Panc1 (cell line): ENCODE measurements around the gene AGAP1. TPM values are rescaled to one million over a fixed set of nuclear protein-coding genes. Genes with fewer than 3 reads are reported as not detected.

ENCODE experiments used
- ATAC-seq: fragments of 200-7000 bp; cut with Tn5 transposase; 2 replicates; pipeline ENCODE4 v1.9.1; 2020; ENCODE audit warnings: mild to moderate bottlenecking, moderate library complexity
- BruUV-seq: library from RNA; stranded (reverse); fragments of 400-500 nt; replicated peaks from 2 replicates; lab custom pipeline; 2021; lab: Mats Ljungman, UMichigan
- CTCF ChIA-PET: fragments of 300-600 bp; sonication (Branson Sonifier 250); formaldehyde crosslinking; loops from one replicate; lab custom pipeline; 2022; ENCODE audit warnings: antibody characterized with exemption; lab: Charles Lee
- POLR2A ChIA-PET: fragments of 300-600 bp; sonication (Branson Sonifier 250); formaldehyde crosslinking; loops from one replicate; lab custom pipeline; 2022; ENCODE audit warnings: antibody characterized with exemption; lab: Charles Lee
- DNase-seq: peaks from one replicate; pipeline ENCODE4 v3.0.0-alpha.2; 2010; ENCODE audit warnings: low read depth, low spot score
- H3K27ac ChIP-seq: 2 replicates; pipeline ENCODE4 v1.5.1; 2011; ENCODE audit warnings: mild to moderate bottlenecking, low read length, inconsistent platforms
- H3K27me3 ChIP-seq: fragments of 200-500 bp; sonication (Bioruptor generic); 2 replicates; pipeline ENCODE4 v1.6.0; 2014; ENCODE audit warnings: low read length, inconsistent platforms; ENCODE audit not compliant: control insufficient read depth, insufficient read depth
- H3K36me3 ChIP-seq: fragments of 200-500 bp; sonication (Bioruptor generic); 2 replicates; pipeline ENCODE4 v1.5.1; 2014; ENCODE audit warnings: inconsistent platforms, mild to moderate bottlenecking, low read length, moderate library complexity; ENCODE audit not compliant: control insufficient read depth, insufficient read depth
- H3K4me1 ChIP-seq: 2 replicates; pipeline ENCODE4 v1.5.1; 2011; ENCODE audit warnings: inconsistent platforms, mild to moderate bottlenecking, low read length, moderate library complexity; ENCODE audit not compliant: control insufficient read depth, insufficient read depth
- H3K4me3 ChIP-seq, 2 experiments: 2 replicates each; pipeline ENCODE4 v1.5.1; 2011 to 2012; ENCODE audit warnings: low read depth in 2 of 2, low read length in 2 of 2, mild to moderate bottlenecking in 2 of 2, inconsistent platforms in 1 of 2, moderate library complexity in 1 of 2
- H3K9me3 ChIP-seq: fragments of 200-500 bp; sonication (Bioruptor generic); 2 replicates; pipeline ENCODE4 v1.5.1; 2014; ENCODE audit warnings: low read depth, mild to moderate bottlenecking, inconsistent platforms, low read length, moderate library complexity; ENCODE audit not compliant: control insufficient read depth, insufficient read depth
- CTCF ChIP-seq: fragments of 450-650 bp; IDR thresholded peaks from 2 replicates; pipeline ENCODE4 v1.5.1; 2017; ENCODE audit warnings: mild to moderate bottlenecking
- POLR2AphosphoS5 ChIP-seq: IDR thresholded peaks from 2 replicates; pipeline ENCODE4 v1.6.1; 2012; ENCODE audit warnings: mild to moderate bottlenecking, low read depth, low read length, moderate library complexity
- REST ChIP-seq, 2 experiments: IDR thresholded peaks; 2 replicates each; pipeline ENCODE4 v1.6.1; 2011 to 2012; ENCODE audit warnings: low read depth in 2 of 2, control low read depth in 1 of 2, low read length in 1 of 2, mild to moderate bottlenecking in 1 of 2, moderate library complexity in 1 of 2; ENCODE audit not compliant: insufficient read depth in 1 of 2
- SIN3A ChIP-seq: IDR thresholded peaks from 2 replicates; pipeline ENCODE4 v1.6.1; 2012; ENCODE audit warnings: low read depth, mild to moderate bottlenecking, low read length, moderate library complexity, borderline replicate concordance; ENCODE audit not compliant: insufficient read depth
- TCF7L2 ChIP-seq: IDR thresholded peaks from 2 replicates; pipeline ENCODE4 v1.6.1; 2011; ENCODE audit warnings: mild to moderate bottlenecking, low read depth, low read length, inconsistent platforms
- in situ Hi-C: cut with HindIII; loops from 2 replicates; pipeline ENCODE4 v1.10.0; 2016; ENCODE audit warnings: low sequenced_read_pairs, low pct_unique_long_range_greater_than_20kb
- intact Hi-C: fragments of 100-400 bp; cut with micrococcal nuclease; formaldehyde crosslinking; loops from one replicate; pipeline ENCODE4 v1.10.0; 2022; ENCODE audit not compliant: unreplicated experiment
- total RNA-seq: library from RNA; stranded (reverse); gene quantifications from one replicate; pipeline ENCODE4 v1.2.1, GENCODE V29; 2021; ENCODE audit not compliant: unreplicated experiment

The AGAP1 gene
- total RNA-seq, 1 experiment from 2014 or later: 38.9 TPM

- ChIA-PET CTCF (no interaction called here), POLR2A (interaction anchor here (0.6 kb wide), 1 partner anchor 24 kb away, joined by 6 read pairs; no protein-coding TSS in a partner anchor)
- no TSS peak for BruUV-seq
- H3K9me3 ChIP-seq: no peaks in the 10 kb centered on the region
- no peaks in the 10 kb centered on the region for H3K4me1 ChIP-seq
- in situ Hi-C loops: no loop called here
- H3K36me3 ChIP-seq: no peaks in the 10 kb centered on the region
- TF ChIP-seq TCF7L2 (no peak), SIN3A (no peak), CTCF (no peak), POLR2AphosphoS5 (no peak), REST (IDR thresholded peaks at IDR 0.05; ENCODE audit: insufficient read depth in 1 of 2, low read depth in 2 of 2, low read length in 1 of 2) (no peak)
- intact Hi-C loops: no loop called here
- H3K27ac ChIP-seq: no peak overlapping the region
- ATAC-seq: no peak
- no peaks in the 10 kb centered on the region for H3K27me3 ChIP-seq
- no peak for DNase-seq
- no peak overlapping the region for H3K4me3 ChIP-seq
Measured at GRCh38 chr2:236106761-236107160, 612.9 kb downstream of the AGAP1 start.

- intact Hi-C loops (no loop called here), in situ Hi-C loops (no loop called here)
- H3K4me3 ChIP-seq: no peak overlapping the region
- no peaks in the 10 kb centered on the region for H3K4me1 ChIP-seq
- no peaks in the 10 kb centered on the region for H3K27me3 ChIP-seq
- POLR2A ChIA-PET: interaction anchor here (0.6 kb wide), 1 partner anchor 23 kb away, joined by 6 read pairs; no protein-coding TSS in a partner anchor
- no peaks in the 10 kb centered on the region for H3K9me3 ChIP-seq
- TF ChIP-seq SIN3A: no peak
- no peak for TF ChIP-seq TCF7L2
- TF ChIP-seq REST (IDR thresholded peaks at IDR 0.05; ENCODE audit: insufficient read depth in 1 of 2, low read depth in 2 of 2, low read length in 1 of 2): no peak
- TF ChIP-seq POLR2AphosphoS5: no peak
- TF ChIP-seq CTCF: no peak
- H3K27ac ChIP-seq: no peak overlapping the region
- no peak for DNase-seq
- no peak for ATAC-seq
- no TSS peak for BruUV-seq
- CTCF ChIA-PET: no interaction called here
- no peaks in the 10 kb centered on the region for H3K36me3 ChIP-seq
Measured at GRCh38 chr2:236107536-236107935, 613.7 kb downstream of the AGAP1 start.
